Urinary bladder (tissue), 4 donors: Measurements from ENCODE around the gene G6PD. TPM values are rescaled to one million over a fixed set of nuclear protein-coding genes. Genes with fewer than 3 reads are reported as not detected.
"Not testable (repeated sequence)": the region's sequence is repeated elsewhere in the genome, so short reads cannot be mapped to it uniquely, and the experiment has no call there.

Source experiments
- DNase-seq: peaks from one replicate; pipeline ENCODE4 v3.0.0-alpha.2; 2015; ENCODE audit errors: extremely low spot score
- H3K27ac ChIP-seq: one replicate; pipeline ENCODE4 v1.5.1; 2013; ENCODE audit warnings: low read depth, mild to moderate bottlenecking, moderate library complexity
- H3K36me3 ChIP-seq: one replicate; pipeline ENCODE4 v1.6.1; 2013; ENCODE audit warnings: mild to moderate bottlenecking, moderate library complexity; ENCODE audit not compliant: insufficient read depth
- H3K4me1 ChIP-seq: one replicate; pipeline ENCODE4 v1.6.1; 2013; ENCODE audit warnings: mild to moderate bottlenecking, moderate library complexity; ENCODE audit not compliant: insufficient read depth
- H3K4me3 ChIP-seq: one replicate; pipeline ENCODE4 v1.5.1; 2013; ENCODE audit warnings: low read depth, low read length
- WGBS: extraction: QIAGEN DNeasy Blood & Tissue Kit; methylation state at CpG from one replicate; pipeline ENCODE4 v1.1.7; 2013; 5-methylcytosine and 5-hydroxymethylcytosine counted together
- polyA plus RNA-seq: library from polyadenylated mRNA; stranded (reverse); fragments of 200-250 nt; gene quantifications from one replicate; pipeline ENCODE4 v1.2.3, GENCODE V29; 2013
- total RNA-seq: library from RNA; depleted of rRNA; stranded (reverse); fragments of >200 nt; gene quantifications from one replicate; pipeline ENCODE4 v1.2.3, GENCODE V29; 2014
- donor health status: healthy with polysubstance abuse.
- donor health status: healthy.

G6PD gene
- total and polyA plus RNA-seq, 2 donors = 12.8 to 77.6 TPM

DNA sequence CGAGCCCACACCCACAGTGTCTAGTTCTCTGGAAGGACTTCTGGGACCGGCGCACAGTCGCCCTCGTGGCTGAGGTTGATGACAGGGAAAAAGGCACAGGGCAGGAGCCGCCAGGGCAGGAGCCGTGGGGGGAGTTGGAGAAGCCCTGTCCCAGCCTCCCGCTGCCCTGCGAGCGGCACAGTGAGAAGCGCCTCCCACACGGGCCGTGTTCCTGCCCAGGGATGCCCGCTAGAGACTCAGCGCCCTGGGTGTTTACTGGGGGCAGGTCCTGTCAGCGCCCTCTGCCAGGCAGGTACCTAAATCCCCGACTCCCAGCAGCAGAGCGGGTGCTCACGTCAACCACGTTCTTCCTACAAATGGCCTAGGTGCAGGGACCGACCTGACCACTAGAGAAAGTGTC lies 12.2 kb upstream of the G6PD start:
- H3K36me3 ChIP-seq, H3K4me3 ChIP-seq, H3K27ac ChIP-seq, DNase-seq, H3K4me1 ChIP-seq: not testable (repeated sequence)
- 96% methylated on average over 9 of the region's 21 CpGs for WGBS

DNA sequence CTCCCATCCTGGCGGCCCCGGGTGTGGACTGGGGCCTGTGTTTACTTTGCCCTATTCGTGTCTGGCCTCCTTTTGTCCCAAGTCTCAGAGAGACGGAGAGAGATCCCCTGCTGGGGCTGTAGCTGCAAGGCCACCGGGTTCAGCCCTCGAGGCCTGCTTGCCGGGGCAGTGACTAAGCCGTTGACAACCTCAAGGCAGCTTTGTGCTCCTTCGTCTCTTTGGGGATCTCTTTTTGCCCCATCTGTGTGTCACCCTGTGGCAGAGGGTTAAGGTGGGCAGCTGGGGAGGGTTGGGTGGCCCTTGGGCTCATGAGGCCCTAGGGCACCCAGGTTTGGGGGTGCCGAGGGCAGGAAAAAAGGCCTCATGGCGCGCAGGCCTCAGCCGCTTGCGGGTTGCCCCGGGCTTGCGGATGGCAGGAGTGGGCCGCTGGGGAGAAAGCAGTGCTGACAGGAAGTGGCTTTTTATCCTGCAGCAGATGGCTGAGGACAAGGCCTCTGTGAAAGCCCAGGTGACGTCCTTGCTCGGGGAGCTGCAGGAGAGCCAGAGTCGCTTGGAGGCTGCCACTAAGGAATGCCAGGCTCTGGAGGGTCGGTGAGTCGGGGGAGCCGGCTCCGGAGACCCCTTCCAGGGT lies 11.5 kb upstream of the G6PD start:
- H3K4me3 ChIP-seq, H3K27ac ChIP-seq, H3K4me1 ChIP-seq, H3K36me3 ChIP-seq, DNase-seq: not testable (repeated sequence)
- WGBS = 92% methylated on average over 5 of the region's 24 CpGs

DNA sequence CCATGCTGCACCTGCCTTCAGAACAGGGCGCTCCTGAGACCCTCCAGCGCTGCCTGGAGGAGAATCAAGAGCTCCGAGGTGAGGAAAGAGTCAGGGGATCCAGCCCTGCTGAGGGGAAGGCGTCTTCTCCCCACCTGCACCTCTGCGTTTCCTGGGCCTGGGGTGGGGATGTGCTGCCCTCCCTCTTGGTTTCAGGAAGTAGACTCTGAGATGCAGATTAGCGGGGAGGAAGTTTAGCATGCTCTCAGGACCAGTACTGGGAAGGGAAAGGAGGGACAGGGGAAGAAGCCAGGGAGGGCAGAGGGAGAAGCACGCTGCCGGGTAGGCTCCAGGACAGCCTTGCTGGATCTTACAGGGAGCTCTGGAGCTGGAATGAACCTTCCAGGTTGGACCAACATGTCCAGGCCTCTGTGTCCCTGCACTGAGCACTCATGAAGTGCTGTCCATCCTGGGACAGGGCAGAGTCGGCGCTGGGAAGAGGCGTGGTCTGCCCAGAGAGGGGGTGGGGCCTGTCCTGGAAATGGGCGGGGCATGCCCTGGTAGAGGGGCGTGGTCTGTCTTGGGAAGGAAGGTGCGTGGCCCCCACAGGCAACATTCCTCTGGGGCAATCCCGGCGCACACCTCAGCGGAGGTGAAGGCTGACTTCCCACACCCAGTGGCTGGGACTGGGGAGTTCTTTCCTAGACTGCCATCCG lies 5.6 kb upstream of the G6PD start:
- H3K36me3 ChIP-seq, H3K4me1 ChIP-seq, H3K4me3 ChIP-seq, H3K27ac ChIP-seq, DNase-seq: not testable (repeated sequence)
- 91% methylated on average over 9 of the region's 18 CpGs for WGBS

DNA sequence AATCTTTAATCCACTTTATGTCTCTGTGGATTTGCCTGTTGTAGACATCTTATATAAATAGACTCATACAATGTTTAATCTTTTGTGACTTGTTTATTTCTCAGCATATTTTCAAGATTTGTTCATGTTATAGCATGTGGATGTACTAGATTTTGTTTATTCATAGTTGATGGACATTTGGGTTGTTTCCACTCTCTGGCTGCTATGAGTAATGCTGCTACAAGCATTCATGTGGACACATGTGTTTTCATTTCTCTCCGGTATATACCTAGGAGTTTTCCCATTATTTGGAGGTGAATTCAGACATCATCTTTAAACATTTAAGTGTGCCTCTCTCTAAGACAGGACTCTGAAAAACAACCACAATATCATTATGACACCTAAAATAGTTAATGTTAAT lies 3.1 kb upstream of the G6PD start:
- H3K36me3 ChIP-seq = peaks cover 5% of the 10 kb centered on the region
- no peak overlapping the region for H3K27ac ChIP-seq
- H3K4me3 ChIP-seq = no peak overlapping the region
- WGBS = 42% methylated on average over 1 of the region's 1 CpG
- no peak for DNase-seq
- H3K4me1 ChIP-seq = no peaks in the 10 kb centered on the region

DNA sequence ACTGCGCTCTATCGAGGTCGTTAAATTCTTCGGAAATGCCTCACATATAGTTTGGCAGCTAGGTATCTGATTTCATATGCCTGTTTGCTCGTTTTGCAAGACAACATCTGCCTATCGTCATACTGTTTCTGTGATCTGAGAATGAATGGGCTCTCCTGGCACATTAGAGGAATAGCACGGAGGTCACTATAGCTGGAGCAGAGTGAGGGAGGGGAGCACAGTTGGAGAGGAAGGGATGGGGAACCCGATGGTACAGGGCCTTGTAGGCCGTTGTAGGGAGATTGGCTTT lies 1.3 kb upstream of the G6PD start:
- no peak for DNase-seq

DNA sequence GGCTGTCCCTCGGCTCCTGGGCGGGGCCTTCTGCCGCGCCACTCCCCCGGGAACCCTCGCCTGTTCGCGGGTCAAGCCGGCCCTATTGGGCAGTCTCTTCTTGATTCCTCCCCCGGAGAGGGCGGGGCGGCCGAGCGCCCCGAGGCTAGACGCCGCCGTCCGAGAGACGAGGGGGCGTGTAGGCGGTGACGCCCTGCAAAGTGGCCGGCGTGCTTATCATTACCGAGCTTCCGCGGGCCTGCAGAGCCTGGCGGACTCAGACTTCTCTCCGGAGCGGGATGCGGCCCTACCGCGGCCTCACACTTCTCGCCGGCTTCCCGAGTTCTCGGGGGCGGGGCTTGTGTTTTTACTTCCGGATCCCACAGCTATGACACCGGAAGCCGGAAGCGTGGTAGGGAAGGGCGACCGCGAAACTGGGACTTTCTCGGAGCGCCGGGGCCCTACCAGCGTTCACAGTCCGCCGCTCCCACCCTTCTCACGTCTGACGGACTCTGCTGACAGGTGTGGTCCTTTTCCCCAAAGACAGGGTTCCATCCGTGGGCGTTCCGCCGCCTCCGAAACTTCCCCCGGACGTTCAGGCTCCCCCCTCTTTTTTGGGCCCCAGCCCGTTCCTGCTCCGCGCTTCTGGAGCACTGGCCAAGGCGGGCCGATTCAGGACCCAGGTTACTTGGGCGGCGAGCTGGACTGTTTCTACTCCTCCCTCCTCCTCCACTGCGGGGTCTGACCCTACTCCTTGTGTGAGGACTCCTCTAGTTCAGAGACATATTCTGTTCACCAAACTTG lies 790 bp upstream of the G6PD start, which contains the start of gene IKBKG:
Gene IKBKG, plus strand, starts transcription at position 376 of the 783 bp plus-strand sequence. CDS start 4,383 bp downstream, outside the sequence.
- Histone ChIP-seq H3K4me3 (peak within 1 kb of the TSS; percentile 51), H3K36me3 (no peaks in the 10 kb centered on the region), H3K4me1 (no peaks in the 10 kb centered on the region), H3K27ac (peak within 1 kb of the TSS; percentile 73)
- peak; percentile 54 for DNase-seq
- under 1% methylated on average over 69 of the region's 69 CpGs for WGBS

More for the DNA sequence above, 1.3 kb upstream of the G6PD start:
- Histone ChIP-seq H3K4me1 (no peaks in the 10 kb centered on the region), H3K27ac (peak overlapping the region; percentile 41), H3K4me3 (peak overlapping the region; percentile 51), H3K36me3 (no peaks in the 10 kb centered on the region)
- WGBS = 1% methylated on average over 9 of the region's 9 CpGs

DNA sequence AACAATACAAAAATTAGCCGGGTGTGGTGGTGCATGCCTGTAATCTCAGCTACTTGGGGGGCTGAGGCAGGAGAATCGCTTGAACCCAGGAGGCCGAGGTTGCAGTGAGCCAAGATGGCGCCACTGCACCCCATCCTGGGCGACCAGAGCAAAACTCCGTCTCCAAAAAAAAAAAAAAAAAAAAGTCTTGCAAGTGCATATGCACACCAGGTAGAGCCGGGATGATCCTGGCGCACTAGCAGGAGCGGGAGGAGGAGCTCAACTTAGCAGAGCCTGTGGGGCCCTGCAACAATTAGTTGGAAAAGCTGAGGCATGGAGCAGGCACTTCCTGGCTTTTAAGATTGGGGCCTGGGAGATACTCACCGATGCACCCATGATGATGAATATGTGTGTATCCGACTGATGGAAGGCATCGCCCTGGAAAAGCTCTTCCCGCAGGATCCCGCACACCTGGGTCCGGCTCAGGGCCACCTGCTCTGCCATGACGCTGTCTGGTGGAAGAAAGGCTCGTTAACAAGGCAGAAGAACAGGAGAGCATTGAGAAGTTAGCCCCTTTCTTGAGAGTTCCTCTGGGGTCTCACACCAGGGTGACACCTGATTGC lies 872 bp downstream of the G6PD start:
- WGBS = 92% methylated on average over 17 of the region's 17 CpGs
- DNase-seq = no peak
- Histone ChIP-seq H3K4me3 (no peak overlapping the region), H3K36me3 (no peaks in the 10 kb centered on the region), H3K4me1 (no peaks in the 10 kb centered on the region), H3K27ac (no peak overlapping the region)

DNA sequence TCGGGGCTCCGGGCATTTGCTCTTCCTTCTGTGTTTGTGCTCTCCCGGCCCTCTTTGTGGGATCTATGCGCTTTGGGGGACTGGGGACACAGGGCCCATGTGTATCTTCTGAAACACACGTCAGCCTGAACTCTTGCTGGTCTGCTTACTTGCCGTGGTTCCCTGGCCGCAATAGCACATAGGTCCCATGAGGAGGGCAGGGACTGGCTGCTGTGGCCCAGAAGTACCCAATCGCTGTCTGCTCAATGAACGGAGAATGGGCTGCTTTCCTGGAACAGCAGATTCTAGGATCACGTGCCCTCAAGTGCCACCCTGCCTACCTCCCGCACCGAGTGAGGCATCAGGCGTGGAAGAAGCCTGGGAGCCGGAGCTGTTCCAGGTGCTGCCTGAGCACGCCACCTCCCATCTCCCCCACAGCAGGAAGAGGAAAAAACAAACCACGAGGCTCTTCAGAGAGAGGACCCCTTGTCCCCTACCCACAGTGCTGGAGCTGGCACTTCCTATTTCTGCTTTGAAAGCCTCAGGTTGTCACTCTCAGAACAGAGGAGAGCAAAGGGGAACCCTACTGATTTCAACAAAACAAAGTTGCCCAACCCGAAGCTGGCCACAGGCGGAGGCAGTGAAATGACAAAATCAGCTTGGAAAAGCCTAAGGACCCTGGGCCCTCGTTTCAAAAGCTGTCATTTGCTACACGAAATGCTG lies 3.8 kb downstream of the G6PD start:
- H3K4me3 ChIP-seq = no peak overlapping the region
- no peak for DNase-seq
- 71% methylated on average over 20 of the region's 20 CpGs for WGBS
- no peaks in the 10 kb centered on the region for H3K36me3 ChIP-seq
- peak overlapping the region; percentile 79 for H3K27ac ChIP-seq
- no peaks in the 10 kb centered on the region for H3K4me1 ChIP-seq

DNA sequence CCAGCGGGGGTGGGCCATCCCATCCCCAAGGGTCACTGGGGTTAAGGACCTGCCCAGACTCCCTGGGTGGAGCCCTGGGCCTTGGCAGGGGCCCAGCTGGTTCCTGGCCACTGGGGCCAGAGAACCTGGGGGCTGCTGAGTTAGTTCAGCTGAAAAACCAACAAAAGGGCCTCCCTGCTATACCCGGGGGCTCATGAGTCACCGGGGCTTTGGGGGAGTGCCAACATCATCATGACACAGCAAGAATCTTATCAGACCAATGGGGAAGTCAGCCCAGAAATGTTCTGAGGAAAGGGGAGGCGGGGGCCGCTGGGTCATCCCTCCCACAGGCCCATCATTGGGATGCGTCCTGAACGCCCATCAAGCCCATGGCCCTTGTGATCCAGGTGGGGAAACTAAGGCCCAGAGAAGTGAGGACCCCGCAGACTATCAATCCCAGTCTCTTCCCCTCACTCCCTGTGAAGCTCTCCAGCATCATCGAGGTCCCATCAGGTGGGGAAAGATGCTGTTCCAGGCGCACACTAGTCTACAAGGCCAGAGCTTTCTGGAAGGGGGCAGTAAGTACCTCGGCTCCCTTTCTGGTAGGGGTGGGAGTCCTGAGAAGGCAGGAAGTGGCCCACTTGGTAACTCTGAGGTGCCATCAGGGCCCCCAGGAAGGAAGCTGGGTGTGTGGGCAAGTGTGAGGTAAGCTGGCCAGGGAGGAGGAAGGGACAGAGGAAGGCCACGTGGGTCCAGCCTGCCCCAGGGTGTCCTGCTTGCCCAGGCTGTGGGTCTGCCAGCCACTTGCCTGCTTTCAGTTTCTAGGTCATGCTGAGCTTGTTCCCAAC lies 4.5 kb downstream of the G6PD start:
- Histone ChIP-seq H3K4me3 (no peak overlapping the region), H3K27ac (peak overlapping the region; percentile 79), H3K4me1 (no peaks in the 10 kb centered on the region), H3K36me3 (no peaks in the 10 kb centered on the region)
- 42% methylated on average over 12 of the region's 12 CpGs for WGBS
- no peak for DNase-seq

DNA sequence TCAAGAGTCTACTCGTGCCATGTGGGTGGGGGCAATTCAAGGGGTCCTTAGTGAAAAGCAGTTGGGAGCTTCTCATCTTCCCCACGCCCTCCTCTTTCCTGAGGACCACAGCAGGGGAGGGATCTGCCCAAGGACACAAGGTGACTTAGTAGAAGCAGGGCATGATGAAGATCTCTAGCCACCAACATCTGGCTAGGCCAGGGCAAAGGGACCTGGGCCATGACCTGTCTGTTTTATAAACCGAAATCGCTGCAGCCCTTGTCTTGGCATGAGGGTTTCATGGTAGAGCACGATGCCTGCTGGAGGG lies 5.1 kb downstream of the G6PD start:
- peak overlapping the region; percentile 76 for H3K27ac ChIP-seq
- 53% methylated on average over 5 of the region's 5 CpGs for WGBS
- DNase-seq = no peak
- no peaks in the 10 kb centered on the region for H3K4me1 ChIP-seq
- no peak overlapping the region for H3K4me3 ChIP-seq
- no peaks in the 10 kb centered on the region for H3K36me3 ChIP-seq

DNA sequence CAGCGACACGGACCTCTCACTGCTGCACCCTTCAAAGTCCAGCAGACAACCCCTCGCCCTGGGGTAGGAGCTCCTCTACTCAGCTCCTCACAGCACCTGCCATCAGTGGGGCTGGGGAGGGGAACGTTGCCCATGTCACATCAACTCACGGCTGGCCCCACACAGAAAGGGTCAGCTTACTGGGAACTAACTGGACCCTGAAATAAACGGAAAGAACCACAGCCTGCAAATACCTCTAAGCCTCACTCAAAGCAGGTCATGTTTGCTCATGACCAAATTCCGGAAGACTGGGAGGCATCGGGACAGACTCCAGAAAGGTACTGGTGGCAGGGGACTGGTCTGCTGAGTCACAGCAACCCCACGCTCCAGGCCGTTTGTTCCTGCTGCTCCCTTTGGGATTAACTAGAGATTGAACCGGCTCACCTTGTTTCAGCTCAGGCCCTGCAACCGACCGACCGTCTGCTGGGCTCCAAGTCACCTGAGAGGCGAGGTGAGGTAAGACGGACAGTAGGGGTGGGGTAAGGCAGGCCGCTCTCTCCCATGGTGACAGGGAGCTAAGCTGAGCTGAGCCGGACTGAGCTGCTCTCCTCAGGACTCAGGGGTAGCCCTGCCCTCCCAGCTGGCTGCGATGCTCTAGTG lies 5.6 kb downstream of the G6PD start:
- H3K27ac ChIP-seq = peak overlapping the region; percentile 76
- no peak for DNase-seq
- WGBS = 83% methylated on average over 19 of the region's 19 CpGs
- H3K36me3 ChIP-seq = no peaks in the 10 kb centered on the region
- H3K4me1 ChIP-seq = no peaks in the 10 kb centered on the region
- no peak overlapping the region for H3K4me3 ChIP-seq

DNA sequence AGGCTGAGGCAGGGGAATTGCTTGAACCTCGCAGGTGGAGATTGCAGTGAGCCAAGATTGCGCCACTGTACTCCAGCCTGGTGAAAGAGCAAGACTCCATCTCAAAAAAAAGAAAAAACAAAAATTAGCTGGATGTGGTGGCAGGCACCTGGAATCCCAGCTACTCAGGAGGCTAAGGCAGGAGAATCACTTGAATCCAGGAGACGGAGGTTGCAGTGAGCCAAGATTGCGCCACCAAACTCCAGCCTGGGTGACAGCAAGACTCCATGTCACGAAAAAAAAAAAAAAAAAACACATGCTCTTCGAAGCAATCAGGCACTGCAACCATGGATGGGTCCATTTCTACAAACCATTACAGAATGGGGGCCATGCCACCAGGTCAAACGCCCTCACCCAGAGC lies 6.3 kb downstream of the G6PD start:
- H3K36me3 ChIP-seq, DNase-seq, H3K4me1 ChIP-seq, H3K4me3 ChIP-seq: not testable (repeated sequence)
- peak overlapping the region; percentile 39 for H3K27ac ChIP-seq
- WGBS = 84% methylated on average over 7 of the region's 7 CpGs
